H1 (cell line): ENCODE results near the gene RABL2A. TPM values are rescaled to one million over a fixed set of nuclear protein-coding genes. Genes with fewer than 3 reads are reported as not detected.
"Not testable (repeated sequence)": the region's sequence is repeated elsewhere in the genome, so short reads cannot be mapped to it uniquely, and the experiment has no call there.

Source experiments
- CTCF ChIA-PET: fragments of 300-600 bp; sonication (Branson Sonifier 250); formaldehyde crosslinking; loops from one replicate; lab custom pipeline; 2021; ENCODE audit not compliant: partially characterized antibody; lab: Charles Lee
- POLR2A ChIA-PET: fragments of 300-600 bp; sonication (Branson Sonifier 250); formaldehyde crosslinking; loops from one replicate; lab custom pipeline; 2021; ENCODE audit warnings: inconsistent platforms; ENCODE audit not compliant: partially characterized antibody; lab: Charles Lee
- DNase-seq, 2 experiments: peaks; one replicate each; pipeline versions ENCODE4 v3.0.0 to v3.0.0-alpha.2; 2010 to 2022; ENCODE audit warnings: low spot score in 2 of 2, low read depth in 1 of 2, mixed read lengths in 1 of 2
- FAIRE-seq: peaks from 2 replicates; lab custom pipeline; 2011; peaks lifted over from hg19 to GRCh38; lab: Jason Lieb, UNC
- H2AFZ ChIP-seq: 2 replicates; pipeline ENCODE4 v1.8.1; 2012; ENCODE audit warnings: low read length, inconsistent platforms
- H2AK5ac ChIP-seq: 2 replicates; pipeline ENCODE4 v1.6.1; 2013; ENCODE audit warnings: low read depth, low read length
- H2BK120ac ChIP-seq: replicated peaks from 2 replicates; pipeline ENCODE3; 2013; ENCODE audit warnings: low read depth, low read length, inconsistent platforms
- H2BK12ac ChIP-seq: 2 replicates; pipeline ENCODE4 v1.6.1; 2013; ENCODE audit warnings: low read depth, low read length
- H2BK15ac ChIP-seq: 2 replicates; pipeline ENCODE4 v1.6.1; 2013; ENCODE audit warnings: low read length
- H2BK20ac ChIP-seq: 2 replicates; pipeline ENCODE4 v1.6.1; 2013; ENCODE audit warnings: low read length
- H2BK5ac ChIP-seq: 2 replicates; pipeline ENCODE4 v1.6.1; 2013; ENCODE audit warnings: low read depth, low read length
- H3K14ac ChIP-seq: 2 replicates; pipeline ENCODE4 v1.6.1; 2013; ENCODE audit warnings: inconsistent platforms; ENCODE audit not compliant: insufficient read length
- H3K18ac ChIP-seq: 2 replicates; pipeline ENCODE4 v1.6.1; 2013; ENCODE audit warnings: low read length; ENCODE audit errors: extremely low read depth
- H3K23ac ChIP-seq: 2 replicates; pipeline ENCODE4 v1.6.1; 2013; ENCODE audit warnings: inconsistent platforms; ENCODE audit not compliant: insufficient read length
- H3K23me2 ChIP-seq: 2 replicates; pipeline ENCODE4 v1.6.1; 2013; ENCODE audit warnings: low read depth, low read length
- H3K27ac ChIP-seq: 2 replicates; pipeline ENCODE4 v1.6.1; 2011; ENCODE audit warnings: low read depth, low read length, inconsistent platforms
- H3K27me3 ChIP-seq, 4 experiments: replicated peaks in 1 of 4; 1 replicate in 1 of 4; 2 replicates in 3 of 4; pipeline versions ENCODE4 v1.6.1 to v1.8.1; 2011 to 2013; ENCODE audit warnings: low read length in 3 of 4, mild to moderate bottlenecking in 3 of 4, inconsistent platforms in 2 of 4, mixed read lengths in 2 of 4, moderate library complexity in 1 of 4; ENCODE audit not compliant: control insufficient read depth in 3 of 4, insufficient read depth in 3 of 4; ENCODE audit errors: extremely low read depth in 1 of 4
- H3K36me3 ChIP-seq, 4 experiments: 2 replicates each; pipeline versions ENCODE4 v1.6.1 to v1.8.1; 2011 to 2013; ENCODE audit warnings: mild to moderate bottlenecking in 4 of 4, low read length in 3 of 4, moderate library complexity in 2 of 4, control low read depth in 1 of 4, inconsistent platforms in 1 of 4; ENCODE audit not compliant: insufficient read depth in 4 of 4, control insufficient read depth in 2 of 4
- H3K4ac ChIP-seq: replicated peaks from 2 replicates; pipeline ENCODE3; 2013; ENCODE audit warnings: low read length, low read depth, mixed read lengths, inconsistent platforms; ENCODE audit not compliant: insufficient read length
- H3K4me1 ChIP-seq, 4 experiments: replicated peaks in 1 of 4; 1 replicate in 1 of 4; 2 replicates in 3 of 4; pipeline versions ENCODE4 v1.6.1 to v1.8.1; 2011 to 2013; ENCODE audit warnings: low read length in 3 of 4, inconsistent platforms in 2 of 4, mixed read lengths in 1 of 4; ENCODE audit not compliant: insufficient read depth in 4 of 4, control insufficient read depth in 3 of 4
- H3K4me2 ChIP-seq, 2 experiments: 2 replicates each; pipeline versions ENCODE4 v1.6.1 to v1.8.1; 2011 to 2013; ENCODE audit warnings: low read depth in 2 of 2, low read length in 2 of 2, control low read depth in 1 of 2, inconsistent platforms in 1 of 2, mild to moderate bottlenecking in 1 of 2; ENCODE audit not compliant: insufficient read depth in 1 of 2
- H3K4me3 ChIP-seq, 4 experiments: fragments of 200-600, 300-600 bp in 1 of 4; sonication (generic), shearing (Covaris generic), sonication (Bioruptor Twin) in 1 of 4; 2 replicates each; pipeline versions ENCODE4 v1.5.1 to v1.8.1; 2011 to 2016; ENCODE audit warnings: low read length in 4 of 4, low read depth in 3 of 4, control low read depth in 2 of 4, inconsistent platforms in 2 of 4, mild to moderate bottlenecking in 2 of 4, mixed read lengths in 1 of 4, moderate library complexity in 1 of 4; ENCODE audit not compliant: insufficient read depth in 2 of 4; ENCODE audit errors: extremely low read depth in 1 of 4
- H3K56ac ChIP-seq: replicated peaks from 2 replicates; pipeline ENCODE3; 2013; ENCODE audit warnings: low read depth, mild to moderate bottlenecking, mixed read lengths, low read length, inconsistent platforms; ENCODE audit not compliant: insufficient read length
- H3K79me1 ChIP-seq: 2 replicates; pipeline ENCODE4 v1.6.1; 2013; ENCODE audit warnings: low read depth, low read length, control low read depth
- H3K79me2 ChIP-seq, 2 experiments: 2 replicates each; pipeline versions ENCODE4 v1.6.1 to v1.8.1; 2012 to 2013; ENCODE audit warnings: low read length in 2 of 2, mild to moderate bottlenecking in 2 of 2, inconsistent platforms in 1 of 2; ENCODE audit not compliant: insufficient read depth in 2 of 2, control insufficient read depth in 1 of 2
- H3K9ac ChIP-seq, 4 experiments: replicated peaks in 1 of 4; 1 replicate in 1 of 4; 2 replicates in 3 of 4; pipeline versions ENCODE4 v1.6.1 to v1.8.1; 2011 to 2013; ENCODE audit warnings: low read depth in 3 of 4, low read length in 3 of 4, control low read depth in 2 of 4, mild to moderate bottlenecking in 2 of 4, moderate library complexity in 2 of 4, inconsistent platforms in 1 of 4; ENCODE audit errors: extremely low read depth in 1 of 4
- H3K9me3 ChIP-seq, 2 experiments: 2 replicates each; pipeline versions ENCODE4 v1.6.1 to v1.8.1; 2012 to 2013; ENCODE audit warnings: mild to moderate bottlenecking in 2 of 2, moderate library complexity in 2 of 2, control low read depth in 1 of 2, inconsistent platforms in 1 of 2, low read depth in 1 of 2, low read length in 1 of 2, mixed read lengths in 1 of 2; ENCODE audit not compliant: insufficient read depth in 2 of 2
- H4K20me1 ChIP-seq, 2 experiments: replicated peaks in 1 of 2; 2 replicates each; pipeline versions ENCODE3 to v1.8.1; 2011 to 2013; ENCODE audit warnings: inconsistent platforms in 2 of 2, low read length in 2 of 2, mild to moderate bottlenecking in 1 of 2; ENCODE audit not compliant: insufficient read depth in 2 of 2, control insufficient read depth in 1 of 2
- H4K5ac ChIP-seq: 2 replicates; pipeline ENCODE4 v1.6.1; 2013; ENCODE audit warnings: low read length, low read depth, mixed read lengths, inconsistent platforms; ENCODE audit not compliant: insufficient read length
- H4K8ac ChIP-seq: 2 replicates; pipeline ENCODE4 v1.8.0; 2013; ENCODE audit warnings: mild to moderate bottlenecking, moderate library complexity, low read length, inconsistent platforms; ENCODE audit not compliant: insufficient read depth; ENCODE audit errors: extremely low read depth
- H4K91ac ChIP-seq: replicated peaks from 2 replicates; pipeline ENCODE3; 2013; ENCODE audit warnings: low read length, mixed read lengths, inconsistent platforms; ENCODE audit not compliant: insufficient read length
- WGBS, 2 experiments: shearing (Covaris generic) in 1 of 2; methylation state at CpG; one replicate each; pipeline versions ENCODE4 v1.1.6 to v1.1.7; 2013 to 2015; ENCODE audit warnings: low lambda C conversion rate in 2 of 2, mixed read lengths in 2 of 2, inconsistent platforms in 1 of 2, low coverage in 1 of 2, missing lambda C conversion rate in 1 of 2; ENCODE audit not compliant: insufficient replicate concordance in 2 of 2, insufficient coverage in 1 of 2, insufficient read length in 1 of 2; ENCODE audit errors: extremely low coverage in 1 of 2, missing lambda C conversion rate in 1 of 2; 5-methylcytosine and 5-hydroxymethylcytosine counted together
- microRNA-seq, 2 experiments: library from miRNA; unstranded; fragments of <30 nt; microRNA quantifications; one replicate each; pipeline versions ENCODE4 to v1.2.0, GENCODE V29; 2016 to 2020; ENCODE audit warnings: borderline microRNAs expressed in 2 of 2, borderline number of aligned reads in 2 of 2, borderline replicate concordance in 1 of 2
- polyA plus RNA-seq, 7 experiments: library from polyadenylated mRNA; depleted of rRNA in 3 of 7; stranded (reverse) in 5 of 7; unstranded in 2 of 7; fragments of >200 nt in 5 of 7; fragments of 200-250 nt in 2 of 7; gene quantifications; 1 replicate in 5 of 7; 2 replicates in 1 of 7; 4 replicates in 1 of 7; pipeline versions ENCODE4 v1.2.1 to v1.2.3, GENCODE V29; 2011 to 2013; ENCODE audit warnings: missing spikeins in 2 of 7, mixed read lengths in 2 of 7
- small RNA-seq: library from polyadenylated mRNA; stranded (forward); fragments of <200 nt; extraction: miRNeasy Mini kit (QIAGEN cat#:217004); gene quantifications from one replicate; pipeline ENCODE3, GENCODE V24; 2013; ENCODE audit not compliant: insufficient read depth
- total RNA-seq: library from RNA; stranded (reverse); fragmentation: NEBNext Ultra II Directional; extraction: Animal tissue kit (Norgen Biotek cat#: 25700); gene quantifications from 2 replicates; pipeline ENCODE4 v1.2.1, GENCODE V29; 2021

RABL2A gene
- total and polyA plus RNA-seq, 2 of the 8 experiments (the other 6 are each of a cell fraction or from before 2014, with no cell fraction given) = 6.9 to 10.9 TPM

DNA sequence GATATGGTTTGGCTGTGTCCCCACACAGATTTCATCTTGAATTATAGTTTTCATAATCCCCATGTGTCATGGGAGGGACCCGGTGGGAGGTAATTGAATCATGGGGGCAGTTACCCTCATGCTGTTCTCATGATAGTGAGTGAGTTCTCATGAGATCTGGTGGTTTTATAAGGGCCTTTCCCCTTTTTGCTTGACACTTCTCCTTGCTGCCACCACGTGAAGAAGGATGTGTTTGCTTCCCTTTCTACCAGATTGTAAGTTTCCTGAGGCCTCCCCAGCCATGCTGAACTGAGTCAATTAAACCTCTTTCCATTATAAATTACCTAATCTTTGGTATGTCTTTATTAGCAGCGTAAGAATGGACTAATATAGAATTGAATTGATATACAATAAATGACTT lies 63.8 kb downstream of the RABL2A start:
- H4K5ac ChIP-seq, H3K79me2 ChIP-seq, H3K36me3 ChIP-seq, CTCF ChIA-PET, H3K4ac ChIP-seq, H2BK5ac ChIP-seq, H3K27me3 ChIP-seq, H3K9me3 ChIP-seq, H3K23ac ChIP-seq, H2BK20ac ChIP-seq, H2BK12ac ChIP-seq, POLR2A ChIA-PET, H3K4me1 ChIP-seq, H3K56ac ChIP-seq, H4K91ac ChIP-seq, H3K14ac ChIP-seq, FAIRE-seq, H3K4me3 ChIP-seq, H3K18ac ChIP-seq, H3K79me1 ChIP-seq, H3K9ac ChIP-seq, H3K23me2 ChIP-seq, H2BK120ac ChIP-seq, H4K20me1 ChIP-seq, H3K4me2 ChIP-seq, H3K27ac ChIP-seq, DNase-seq, H2AFZ ChIP-seq, H2AK5ac ChIP-seq, H2BK15ac ChIP-seq, H4K8ac ChIP-seq: not testable (repeated sequence)
- WGBS, 2 experiments = 66% methylated on average over 3 of the region's 3 CpGs; no CpG with 5 or more reads in 1 of the 2 experiments

Small RNA genes lying within 50 kb of the gene (microRNA-seq; reads per million reads assigned to microRNA genes)
- 0 reads per million in 2 experiments for gene MIR1302-3

Small RNA genes lying within 50 kb of the gene (small RNA-seq; reads per million reads assigned to genes)
- gene MIR1302-3 (not detected), gene RNU6-744P (not detected)

Other genes with a start within 250 kb of the RABL2A start
- 32.3 and 32.7 TPM in 2 replicates for gene ZNG1B, start 189.6 kb upstream of the RABL2A start, total RNA-seq
- 8.5 and 12.8 TPM in 2 replicates for gene ZNG1B, start 189.6 kb upstream of the RABL2A start, polyA plus RNA-seq (2011; rRNA removed)
- gene FOXD4L1, start 128.6 kb upstream of the RABL2A start, total RNA-seq = not detected in 2 replicates
- not detected in 2 replicates for gene FOXD4L1, start 128.6 kb upstream of the RABL2A start, polyA plus RNA-seq (2011; rRNA removed)
- gene SLC35F5, start 129.4 kb downstream of the RABL2A start, total RNA-seq = 22.2 and 24.1 TPM in 2 replicates
- gene SLC35F5, start 129.4 kb downstream of the RABL2A start, polyA plus RNA-seq (2011; rRNA removed) = 6.6 and 11.8 TPM in 2 replicates